K562 (cell line): Measurements from ENCODE around the gene NCOA3. TPM values are rescaled to one million over a fixed set of nuclear protein-coding genes. Genes with fewer than 3 reads are reported as not detected.

Experiments
- PHB2 ChIP-seq: fragments of 450-650 bp; IDR thresholded peaks from 2 replicates; pipeline ENCODE4 v1.6.1; 2017; ENCODE audit warnings: low read depth
- RBM17 ChIP-seq: fragments of 200-400 bp; formaldehyde crosslinking; IDR thresholded peaks from 2 replicates; pipeline ENCODE4 v1.6.1; 2017; ENCODE audit warnings: low read depth, mild to moderate bottlenecking, low read length, borderline replicate concordance
- TARDBP ChIP-seq: fragments of 450-650 bp; IDR thresholded peaks from 2 replicates; pipeline ENCODE4 v1.6.1; 2016
- TRIM28 ChIP-seq: fragments of 450-650 bp; IDR thresholded peaks from 2 replicates; pipeline ENCODE4 v1.6.1; 2017
- polyA plus RNA-seq, 8 experiments: library from polyadenylated mRNA; depleted of rRNA in 4 of 8; stranded (reverse) in 5 of 8; unstranded in 3 of 8; fragments of >200 nt; fragmentation: Nextera tagmentation in 2 of 8; fragmentation: Illumina TruSeq in 1 of 8; extraction: Ambion mirVana in 2 of 8; extraction: Trizol in 1 of 8; gene quantifications; 2 replicates each; pipeline versions ENCODE4 v1.2.1 to v1.2.3, GENCODE V29; 2011 to 2014; ENCODE audit warnings: inconsistent platforms in 1 of 8, missing spikeins in 1 of 8
- total RNA-seq, 7 experiments: library from RNA; depleted of rRNA in 6 of 7; stranded (reverse); fragments of >200 nt in 6 of 7; fragmentation: Illumina TruSeq in 2 of 7; extraction: Trizol in 2 of 7; gene quantifications; 2 replicates each; pipeline versions ENCODE4 v1.2.1 to v1.2.3, GENCODE V29; 2011 to 2021; ENCODE audit warnings: low replicate concordance in 1 of 7
- TF ChIP-seq, protein P1 (sequence below): fragments of 200-600 bp; sonication (generic); IDR thresholded peaks from one replicate; pipeline ENCODE4 v1.6.1; 2012; ENCODE audit warnings: mild to moderate bottlenecking, low read depth, low read length, inconsistent platforms
- TF ChIP-seq, protein P2 (sequence below): sonication (generic); formaldehyde crosslinking; IDR thresholded peaks from 2 replicates; pipeline ENCODE4 v1.8.0; 2022; ENCODE audit warnings: mild to moderate bottlenecking, missing genetic modification reagents, borderline replicate concordance
- TF ChIP-seq, protein P3 (sequence below): fragments of 450-650 bp; formaldehyde crosslinking; conservative IDR thresholded peaks from 2 replicates; pipeline ENCODE4 v1.4.0; 2022; ENCODE audit warnings: mild to moderate bottlenecking, missing genetic modification characterization
- TF ChIP-seq, protein P4 (sequence below): fragments of 250-450 bp; sonication (Bioruptor Pico); IDR thresholded peaks from 2 replicates; pipeline ENCODE4 v1.5.0; 2021; ENCODE audit warnings: mild to moderate bottlenecking, moderate library complexity

Gene NCOA3
- total and polyA plus RNA-seq, 9 of the 15 experiments (the other 6 are each of a cell fraction or from before 2014, with no cell fraction given) = 3.2 to 24.3 (median 14.4) TPM

DNA sequence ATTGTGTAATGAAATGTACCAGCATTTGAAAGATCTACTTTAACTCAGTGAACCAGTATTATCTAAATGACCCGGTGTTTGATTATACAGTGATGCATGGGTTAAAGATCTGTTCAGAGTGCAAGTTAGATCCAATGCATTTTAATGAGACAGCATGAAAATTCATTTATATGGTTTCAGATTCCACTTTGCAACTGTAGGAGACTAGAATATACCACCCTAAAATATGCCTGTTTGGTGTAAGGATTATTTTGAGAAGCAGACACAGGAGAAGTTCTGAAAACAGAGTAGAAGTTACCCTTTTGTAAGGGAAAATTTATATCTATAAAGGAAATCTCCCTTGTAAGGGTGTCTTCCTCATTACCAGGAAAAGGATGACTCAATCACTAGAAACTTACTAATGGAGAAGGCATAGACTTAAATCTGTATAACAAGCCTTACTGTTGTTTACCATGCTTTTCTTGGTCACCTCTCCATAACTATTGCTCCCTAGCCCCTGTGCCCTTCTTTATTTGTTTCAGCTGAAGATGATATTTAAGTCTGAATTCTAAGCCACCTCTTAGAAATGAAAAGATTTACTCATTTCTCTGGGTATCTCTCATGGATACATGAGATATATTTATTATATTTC, 105.4 kb downstream of the NCOA3 start (continued):
- TF ChIP-seq, protein P1, sequence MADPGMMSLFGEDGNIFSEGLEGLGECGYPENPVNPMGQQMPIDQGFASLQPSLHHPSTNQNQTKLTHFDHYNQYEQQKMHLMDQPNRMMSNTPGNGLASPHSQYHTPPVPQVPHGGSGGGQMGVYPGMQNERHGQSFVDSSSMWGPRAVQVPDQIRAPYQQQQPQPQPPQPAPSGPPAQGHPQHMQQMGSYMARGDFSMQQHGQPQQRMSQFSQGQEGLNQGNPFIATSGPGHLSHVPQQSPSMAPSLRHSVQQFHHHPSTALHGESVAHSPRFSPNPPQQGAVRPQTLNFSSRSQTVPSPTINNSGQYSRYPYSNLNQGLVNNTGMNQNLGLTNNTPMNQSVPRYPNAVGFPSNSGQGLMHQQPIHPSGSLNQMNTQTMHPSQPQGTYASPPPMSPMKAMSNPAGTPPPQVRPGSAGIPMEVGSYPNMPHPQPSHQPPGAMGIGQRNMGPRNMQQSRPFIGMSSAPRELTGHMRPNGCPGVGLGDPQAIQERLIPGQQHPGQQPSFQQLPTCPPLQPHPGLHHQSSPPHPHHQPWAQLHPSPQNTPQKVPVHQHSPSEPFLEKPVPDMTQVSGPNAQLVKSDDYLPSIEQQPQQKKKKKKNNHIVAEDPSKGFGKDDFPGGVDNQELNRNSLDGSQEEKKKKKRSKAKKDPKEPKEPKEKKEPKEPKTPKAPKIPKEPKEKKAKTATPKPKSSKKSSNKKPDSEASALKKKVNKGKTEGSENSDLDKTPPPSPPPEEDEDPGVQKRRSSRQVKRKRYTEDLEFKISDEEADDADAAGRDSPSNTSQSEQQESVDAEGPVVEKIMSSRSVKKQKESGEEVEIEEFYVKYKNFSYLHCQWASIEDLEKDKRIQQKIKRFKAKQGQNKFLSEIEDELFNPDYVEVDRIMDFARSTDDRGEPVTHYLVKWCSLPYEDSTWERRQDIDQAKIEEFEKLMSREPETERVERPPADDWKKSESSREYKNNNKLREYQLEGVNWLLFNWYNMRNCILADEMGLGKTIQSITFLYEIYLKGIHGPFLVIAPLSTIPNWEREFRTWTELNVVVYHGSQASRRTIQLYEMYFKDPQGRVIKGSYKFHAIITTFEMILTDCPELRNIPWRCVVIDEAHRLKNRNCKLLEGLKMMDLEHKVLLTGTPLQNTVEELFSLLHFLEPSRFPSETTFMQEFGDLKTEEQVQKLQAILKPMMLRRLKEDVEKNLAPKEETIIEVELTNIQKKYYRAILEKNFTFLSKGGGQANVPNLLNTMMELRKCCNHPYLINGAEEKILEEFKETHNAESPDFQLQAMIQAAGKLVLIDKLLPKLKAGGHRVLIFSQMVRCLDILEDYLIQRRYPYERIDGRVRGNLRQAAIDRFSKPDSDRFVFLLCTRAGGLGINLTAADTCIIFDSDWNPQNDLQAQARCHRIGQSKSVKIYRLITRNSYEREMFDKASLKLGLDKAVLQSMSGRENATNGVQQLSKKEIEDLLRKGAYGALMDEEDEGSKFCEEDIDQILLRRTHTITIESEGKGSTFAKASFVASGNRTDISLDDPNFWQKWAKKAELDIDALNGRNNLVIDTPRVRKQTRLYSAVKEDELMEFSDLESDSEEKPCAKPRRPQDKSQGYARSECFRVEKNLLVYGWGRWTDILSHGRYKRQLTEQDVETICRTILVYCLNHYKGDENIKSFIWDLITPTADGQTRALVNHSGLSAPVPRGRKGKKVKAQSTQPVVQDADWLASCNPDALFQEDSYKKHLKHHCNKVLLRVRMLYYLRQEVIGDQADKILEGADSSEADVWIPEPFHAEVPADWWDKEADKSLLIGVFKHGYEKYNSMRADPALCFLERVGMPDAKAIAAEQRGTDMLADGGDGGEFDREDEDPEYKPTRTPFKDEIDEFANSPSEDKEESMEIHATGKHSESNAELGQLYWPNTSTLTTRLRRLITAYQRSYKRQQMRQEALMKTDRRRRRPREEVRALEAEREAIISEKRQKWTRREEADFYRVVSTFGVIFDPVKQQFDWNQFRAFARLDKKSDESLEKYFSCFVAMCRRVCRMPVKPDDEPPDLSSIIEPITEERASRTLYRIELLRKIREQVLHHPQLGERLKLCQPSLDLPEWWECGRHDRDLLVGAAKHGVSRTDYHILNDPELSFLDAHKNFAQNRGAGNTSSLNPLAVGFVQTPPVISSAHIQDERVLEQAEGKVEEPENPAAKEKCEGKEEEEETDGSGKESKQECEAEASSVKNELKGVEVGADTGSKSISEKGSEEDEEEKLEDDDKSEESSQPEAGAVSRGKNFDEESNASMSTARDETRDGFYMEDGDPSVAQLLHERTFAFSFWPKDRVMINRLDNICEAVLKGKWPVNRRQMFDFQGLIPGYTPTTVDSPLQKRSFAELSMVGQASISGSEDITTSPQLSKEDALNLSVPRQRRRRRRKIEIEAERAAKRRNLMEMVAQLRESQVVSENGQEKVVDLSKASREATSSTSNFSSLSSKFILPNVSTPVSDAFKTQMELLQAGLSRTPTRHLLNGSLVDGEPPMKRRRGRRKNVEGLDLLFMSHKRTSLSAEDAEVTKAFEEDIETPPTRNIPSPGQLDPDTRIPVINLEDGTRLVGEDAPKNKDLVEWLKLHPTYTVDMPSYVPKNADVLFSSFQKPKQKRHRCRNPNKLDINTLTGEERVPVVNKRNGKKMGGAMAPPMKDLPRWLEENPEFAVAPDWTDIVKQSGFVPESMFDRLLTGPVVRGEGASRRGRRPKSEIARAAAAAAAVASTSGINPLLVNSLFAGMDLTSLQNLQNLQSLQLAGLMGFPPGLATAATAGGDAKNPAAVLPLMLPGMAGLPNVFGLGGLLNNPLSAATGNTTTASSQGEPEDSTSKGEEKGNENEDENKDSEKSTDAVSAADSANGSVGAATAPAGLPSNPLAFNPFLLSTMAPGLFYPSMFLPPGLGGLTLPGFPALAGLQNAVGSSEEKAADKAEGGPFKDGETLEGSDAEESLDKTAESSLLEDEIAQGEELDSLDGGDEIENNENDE = no peak
- TF ChIP-seq PHB2 (no peak), RBM17 (no peak), TRIM28 (no peak), TARDBP (no peak)
- TF ChIP-seq, protein P2, sequence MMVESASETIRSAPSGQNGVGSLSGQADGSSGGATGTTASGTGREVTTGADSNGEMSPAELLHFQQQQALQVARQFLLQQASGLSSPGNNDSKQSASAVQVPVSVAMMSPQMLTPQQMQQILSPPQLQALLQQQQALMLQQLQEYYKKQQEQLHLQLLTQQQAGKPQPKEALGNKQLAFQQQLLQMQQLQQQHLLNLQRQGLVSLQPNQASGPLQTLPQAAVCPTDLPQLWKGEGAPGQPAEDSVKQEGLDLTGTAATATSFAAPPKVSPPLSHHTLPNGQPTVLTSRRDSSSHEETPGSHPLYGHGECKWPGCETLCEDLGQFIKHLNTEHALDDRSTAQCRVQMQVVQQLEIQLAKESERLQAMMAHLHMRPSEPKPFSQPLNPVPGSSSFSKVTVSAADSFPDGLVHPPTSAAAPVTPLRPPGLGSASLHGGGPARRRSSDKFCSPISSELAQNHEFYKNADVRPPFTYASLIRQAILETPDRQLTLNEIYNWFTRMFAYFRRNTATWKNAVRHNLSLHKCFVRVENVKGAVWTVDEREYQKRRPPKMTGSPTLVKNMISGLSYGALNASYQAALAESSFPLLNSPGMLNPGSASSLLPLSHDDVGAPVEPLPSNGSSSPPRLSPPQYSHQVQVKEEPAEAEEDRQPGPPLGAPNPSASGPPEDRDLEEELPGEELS (CRISPR knock-in tag) = no peak
- TF ChIP-seq, protein P3, sequence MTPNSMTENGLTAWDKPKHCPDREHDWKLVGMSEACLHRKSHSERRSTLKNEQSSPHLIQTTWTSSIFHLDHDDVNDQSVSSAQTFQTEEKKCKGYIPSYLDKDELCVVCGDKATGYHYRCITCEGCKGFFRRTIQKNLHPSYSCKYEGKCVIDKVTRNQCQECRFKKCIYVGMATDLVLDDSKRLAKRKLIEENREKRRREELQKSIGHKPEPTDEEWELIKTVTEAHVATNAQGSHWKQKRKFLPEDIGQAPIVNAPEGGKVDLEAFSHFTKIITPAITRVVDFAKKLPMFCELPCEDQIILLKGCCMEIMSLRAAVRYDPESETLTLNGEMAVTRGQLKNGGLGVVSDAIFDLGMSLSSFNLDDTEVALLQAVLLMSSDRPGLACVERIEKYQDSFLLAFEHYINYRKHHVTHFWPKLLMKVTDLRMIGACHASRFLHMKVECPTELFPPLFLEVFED = 0 out of 2 replicates have a peak, but pooled peaks have one; percentile 43
- TF ChIP-seq, protein P4, sequence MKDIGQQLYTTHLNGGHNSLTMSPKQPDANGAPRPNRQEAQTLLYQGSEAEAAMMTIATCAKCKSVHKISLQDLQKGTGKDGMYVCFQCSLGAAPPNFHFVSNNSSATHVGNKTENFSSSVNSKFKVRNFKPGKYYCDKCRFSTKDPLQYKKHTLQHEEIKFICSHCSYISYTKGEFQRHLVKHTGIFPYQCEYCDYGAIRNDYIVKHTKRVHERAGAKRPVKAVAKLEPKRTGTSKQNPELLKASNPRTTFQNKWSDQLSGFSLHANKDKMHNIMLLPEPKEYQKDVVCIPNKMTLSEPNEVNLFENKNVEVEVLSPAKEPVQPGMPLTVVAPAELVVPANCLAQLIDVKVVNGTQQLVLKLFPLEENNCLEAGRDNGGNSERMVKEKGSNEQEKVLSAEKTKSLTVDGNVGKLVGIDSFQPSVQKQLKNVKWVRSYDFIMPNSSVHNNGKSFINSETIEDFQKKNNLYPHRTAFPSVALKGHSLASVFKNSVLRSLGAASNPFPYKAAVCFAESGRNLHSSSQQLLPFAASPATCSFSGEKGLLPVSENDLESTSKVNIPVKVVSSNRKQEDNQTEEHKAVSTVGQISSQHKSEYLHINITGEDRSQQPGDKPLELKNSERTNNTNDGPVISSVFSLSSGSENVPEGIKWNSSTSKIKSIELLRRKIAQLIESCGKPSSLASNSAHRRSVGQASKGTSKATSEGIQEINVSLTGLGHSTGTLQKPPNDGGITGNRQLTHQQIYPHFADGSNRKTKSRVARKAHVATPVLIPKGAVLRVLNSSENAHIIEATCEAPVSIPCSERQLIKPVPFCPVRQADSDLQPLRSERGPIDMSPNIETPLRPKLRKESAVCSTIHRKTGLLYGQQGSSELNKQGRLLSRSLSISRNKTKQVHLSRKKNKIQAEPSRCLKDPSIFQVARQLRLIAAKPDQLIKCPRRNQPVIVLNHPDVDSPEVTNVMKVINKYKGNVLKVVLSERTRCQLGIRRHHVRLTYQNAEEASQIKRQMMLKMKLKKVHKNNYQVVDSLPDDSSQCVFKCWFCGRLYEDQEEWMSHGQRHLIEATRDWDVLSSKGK (CRISPR knock-in tag) = no peak
